Stimulated activated memory B cell treated with anti-CD40 and anti-IgM and Interleukin-4, amounts not matched to agents 10 μg/mL and 1 μg/mL and 100 μg/mL, for 72 hours (primary cell): ENCODE measurements around the gene CLCN7.
A peak's percentile ranks its signal among the peaks of the same experiment; 100 is the strongest.
"Not testable (repeated sequence)": the region's sequence is repeated elsewhere in the genome, so short reads cannot be mapped to it uniquely, and the experiment has no call there.

ENCODE experiments used
- ATAC-seq: fragments of 150-1000 bp; cut with Tn5 transposase; 2 replicates; pipeline ENCODE4 v1.10.0; 2021
- H3K27ac Mint-ChIP-seq: one replicate; pipeline ENCODE4 v1.8.0; 2022; ENCODE audit warnings: mild to moderate bottlenecking, mixed read lengths
- H3K27me3 Mint-ChIP-seq: one replicate; pipeline ENCODE4 v1.8.0; 2022; ENCODE audit warnings: mixed read lengths
- H3K36me3 Mint-ChIP-seq: one replicate; pipeline ENCODE4 v1.8.0; 2022; ENCODE audit warnings: mixed read lengths
- H3K4me1 Mint-ChIP-seq: one replicate; pipeline ENCODE4 v1.8.0; 2022; ENCODE audit warnings: mixed read lengths
- H3K4me3 Mint-ChIP-seq: one replicate; pipeline ENCODE4 v1.8.0; 2022; ENCODE audit warnings: mild to moderate bottlenecking, moderate library complexity, mixed read lengths
- H3K9me3 Mint-ChIP-seq: one replicate; pipeline ENCODE4 v1.8.0; 2022; ENCODE audit warnings: mixed read lengths

CLCN7 gene

DNA sequence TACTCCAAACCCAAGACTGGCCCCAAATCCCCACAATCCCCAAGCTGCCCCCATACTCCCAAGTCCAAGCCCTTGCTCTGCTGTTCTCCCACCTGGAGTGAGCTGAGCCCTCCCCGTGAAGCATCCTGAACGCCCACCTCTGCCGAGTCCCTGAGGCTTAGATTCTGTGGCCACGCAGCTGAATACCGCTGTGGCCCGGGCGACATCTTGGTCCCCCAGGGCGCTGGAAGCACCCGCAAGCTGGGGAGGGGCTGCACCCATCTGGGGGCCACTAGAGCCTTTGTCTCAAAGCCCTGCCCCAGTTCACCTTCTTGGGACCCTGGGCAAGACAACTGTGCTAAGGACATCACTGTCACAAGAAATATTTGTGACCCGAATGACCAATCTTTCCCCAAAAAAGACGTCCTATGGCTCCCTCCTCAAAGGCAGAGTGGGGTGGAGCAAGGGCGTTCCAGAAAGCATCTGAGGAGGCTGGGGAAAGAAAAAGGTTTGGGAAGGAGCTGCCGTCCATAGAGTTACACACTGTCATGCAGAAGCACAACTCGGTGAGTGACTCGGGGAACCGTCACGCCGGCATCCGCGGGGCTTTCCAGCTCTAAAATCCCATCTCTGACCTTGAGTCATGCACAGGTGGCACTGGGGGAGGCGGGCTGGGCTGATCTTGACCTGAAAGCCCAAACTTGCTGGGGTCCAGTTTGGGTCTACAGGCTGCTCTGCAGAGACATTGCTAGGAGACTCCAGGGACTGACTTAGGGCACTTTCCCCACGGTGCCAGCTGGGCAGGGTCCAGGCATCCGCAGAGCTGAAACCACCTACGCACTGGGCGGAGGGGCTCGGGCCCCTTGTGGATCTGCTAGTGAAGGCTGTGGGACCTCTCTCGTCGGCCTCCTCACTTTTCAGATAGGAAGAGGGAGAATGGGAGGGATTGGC, 7.3 kb upstream of the CLCN7 start:
- Mint-ChIP-seq H3K4me3 (no peak overlapping the region), H3K36me3 (no peaks in the 10 kb centered on the region), H3K27ac (peak overlapping the region; percentile 93), H3K4me1 (peaks cover 27% of the 10 kb centered on the region), H3K9me3 (no peaks in the 10 kb centered on the region), H3K27me3 (no peaks in the 10 kb centered on the region)
- peak; percentile 58 for ATAC-seq

DNA sequence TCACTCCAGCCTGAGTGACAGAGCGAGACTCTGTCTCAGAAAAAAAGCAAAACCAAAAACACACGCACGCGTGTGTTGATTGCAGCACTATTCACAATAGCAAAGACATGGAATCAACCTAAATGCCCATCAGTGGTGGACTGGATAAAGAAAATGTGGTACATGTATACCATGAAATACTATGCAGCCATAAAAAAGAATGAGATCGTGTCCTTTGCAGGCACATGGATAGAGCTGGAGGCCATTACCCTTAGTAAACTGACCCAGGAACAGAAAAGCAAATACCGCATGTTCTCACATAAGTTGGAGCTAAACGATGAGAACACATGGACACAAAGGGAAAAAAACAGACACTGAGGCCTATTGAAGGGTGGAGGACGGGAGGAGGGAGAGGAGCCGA, 4.1 kb upstream of the CLCN7 start:
- not testable (repeated sequence) for H3K27me3 Mint-ChIP-seq, ATAC-seq, H3K36me3 Mint-ChIP-seq, H3K4me3 Mint-ChIP-seq, H3K9me3 Mint-ChIP-seq
- Mint-ChIP-seq H3K4me1 (peaks cover 36% of the 10 kb centered on the region), H3K27ac (peak overlapping the region; percentile 19)

- H3K27ac Mint-ChIP-seq = peak overlapping the region; percentile 88
- ATAC-seq = no peak
- peaks cover 45% of the 10 kb centered on the region for H3K4me1 Mint-ChIP-seq
- H3K9me3 Mint-ChIP-seq = no peaks in the 10 kb centered on the region
- no peak overlapping the region for H3K4me3 Mint-ChIP-seq
- no peaks in the 10 kb centered on the region for H3K36me3 Mint-ChIP-seq
- H3K27me3 Mint-ChIP-seq = no peaks in the 10 kb centered on the region
Observed at GRCh38 chr16:1477033-1477432, 2.2 kb upstream of the CLCN7 start.

- no peaks in the 10 kb centered on the region for H3K36me3 Mint-ChIP-seq
- ATAC-seq = no peak
- H3K27ac Mint-ChIP-seq = peak overlapping the region; percentile 88
- no peaks in the 10 kb centered on the region for H3K9me3 Mint-ChIP-seq
- peaks cover 45% of the 10 kb centered on the region for H3K4me1 Mint-ChIP-seq
- H3K4me3 Mint-ChIP-seq = peak overlapping the region; percentile 89
- no peaks in the 10 kb centered on the region for H3K27me3 Mint-ChIP-seq
Observed at GRCh38 chr16:1475552-1476114, 805 bp upstream of the CLCN7 start.

GRCh38 chr16:1474082-1474795, 589 bp downstream of the CLCN7 start:
- Mint-ChIP-seq H3K27me3 (no peaks in the 10 kb centered on the region), H3K4me3 (peak overlapping the region; percentile 65), H3K9me3 (no peaks in the 10 kb centered on the region), H3K27ac (peak overlapping the region; percentile 88), H3K36me3 (no peaks in the 10 kb centered on the region), H3K4me1 (peaks cover 52% of the 10 kb centered on the region)
- peak; percentile 39 for ATAC-seq

- peak overlapping the region; percentile 85 for H3K27ac Mint-ChIP-seq
- H3K4me1 Mint-ChIP-seq = peaks cover 48% of the 10 kb centered on the region
- peak overlapping the region; percentile 41 for H3K4me3 Mint-ChIP-seq
- H3K27me3 Mint-ChIP-seq = no peaks in the 10 kb centered on the region
- no peaks in the 10 kb centered on the region for H3K9me3 Mint-ChIP-seq
- ATAC-seq = no peak
- H3K36me3 Mint-ChIP-seq = no peaks in the 10 kb centered on the region
Observed at GRCh38 chr16:1472974-1473373, 1.9 kb downstream of the CLCN7 start.

DNA sequence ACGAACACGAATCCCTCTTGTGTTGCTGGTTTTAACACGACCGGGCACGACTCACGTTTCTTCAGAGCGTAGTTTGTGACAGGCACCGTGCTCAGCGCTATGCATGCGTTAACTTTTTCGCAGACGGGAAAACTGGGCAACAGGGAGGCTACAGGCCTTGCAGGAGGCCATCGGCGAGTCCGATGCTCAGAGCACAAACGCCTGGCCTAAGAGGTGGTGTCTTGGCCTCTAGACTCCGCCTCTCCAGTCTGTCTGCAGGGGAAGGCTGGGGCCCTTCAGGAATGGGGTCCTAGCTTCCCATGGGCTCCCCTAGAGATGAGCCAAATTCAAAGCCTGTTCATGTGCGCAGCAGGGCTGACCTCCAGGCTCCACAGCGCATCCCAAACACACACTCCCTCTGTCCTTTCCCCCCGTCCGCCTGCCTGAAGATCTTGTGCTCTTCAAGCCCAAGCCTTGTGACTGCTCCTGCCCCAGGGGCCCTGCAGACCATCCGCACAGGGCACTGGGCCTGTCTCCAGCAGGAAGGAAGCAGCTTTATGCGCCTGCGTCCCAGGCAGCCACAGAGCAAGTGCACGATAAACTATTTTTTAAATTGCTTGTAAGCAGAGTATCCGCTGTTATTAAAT, 3.1 kb downstream of the CLCN7 start:
- peak overlapping the region; percentile 26 for H3K4me3 Mint-ChIP-seq
- H3K27me3 Mint-ChIP-seq = no peaks in the 10 kb centered on the region
- H3K36me3 Mint-ChIP-seq = no peaks in the 10 kb centered on the region
- ATAC-seq = no peak
- peaks cover 61% of the 10 kb centered on the region for H3K4me1 Mint-ChIP-seq
- H3K9me3 Mint-ChIP-seq = no peaks in the 10 kb centered on the region
- peak overlapping the region; percentile 85 for H3K27ac Mint-ChIP-seq

DNA sequence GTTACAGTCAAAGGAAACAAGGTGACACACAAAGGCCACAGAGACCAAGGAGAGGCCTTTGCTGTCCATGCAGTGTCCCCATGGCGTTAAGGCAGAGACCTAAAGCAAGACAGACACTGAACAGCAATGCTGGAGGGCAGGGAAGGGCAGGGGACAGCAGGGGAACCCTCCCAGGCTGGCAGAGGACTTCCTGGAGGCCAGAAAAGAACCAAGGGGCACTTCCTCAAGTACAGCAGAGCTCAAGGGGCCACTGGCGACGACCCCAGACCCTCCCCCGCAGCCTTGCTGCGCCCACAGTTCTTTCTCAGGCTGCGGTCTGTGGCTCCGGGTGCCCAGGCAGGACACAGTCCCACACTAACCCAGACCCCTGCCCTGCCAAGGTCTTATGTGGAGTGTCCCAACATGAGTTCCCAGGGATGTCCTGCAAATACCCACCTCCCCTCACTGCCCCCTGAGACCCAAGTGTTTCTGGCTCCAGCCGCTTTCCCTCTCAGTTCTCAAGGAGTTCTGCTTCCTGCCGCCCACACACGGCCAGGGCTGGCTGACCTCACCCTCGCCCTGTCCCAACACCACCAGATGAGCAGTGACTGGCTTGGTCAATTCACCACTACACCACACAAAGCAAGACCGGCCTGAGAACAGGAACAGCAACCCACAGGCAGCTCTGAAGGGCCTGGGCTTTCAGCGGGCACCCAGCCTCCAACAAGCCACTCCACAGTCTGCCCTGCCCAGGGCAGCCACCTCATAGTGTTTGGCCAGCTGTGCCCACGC, 4.2 kb downstream of the CLCN7 start:
- Mint-ChIP-seq H3K4me3 (peak overlapping the region; percentile 49), H3K9me3 (no peaks in the 10 kb centered on the region), H3K36me3 (no peaks in the 10 kb centered on the region), H3K27me3 (no peaks in the 10 kb centered on the region), H3K4me1 (peaks cover 56% of the 10 kb centered on the region), H3K27ac (peak overlapping the region; percentile 85)
- no peak for ATAC-seq

GRCh38 chr16:1469693-1470201, 5.1 kb downstream of the CLCN7 start:
- ATAC-seq = peak; percentile 37
- Mint-ChIP-seq H3K36me3 (peaks cover 6% of the 10 kb centered on the region), H3K4me1 (peaks cover 52% of the 10 kb centered on the region), H3K27ac (peak overlapping the region; percentile 85), H3K4me3 (peak overlapping the region; percentile 67), H3K27me3 (no peaks in the 10 kb centered on the region), H3K9me3 (no peaks in the 10 kb centered on the region)

DNA sequence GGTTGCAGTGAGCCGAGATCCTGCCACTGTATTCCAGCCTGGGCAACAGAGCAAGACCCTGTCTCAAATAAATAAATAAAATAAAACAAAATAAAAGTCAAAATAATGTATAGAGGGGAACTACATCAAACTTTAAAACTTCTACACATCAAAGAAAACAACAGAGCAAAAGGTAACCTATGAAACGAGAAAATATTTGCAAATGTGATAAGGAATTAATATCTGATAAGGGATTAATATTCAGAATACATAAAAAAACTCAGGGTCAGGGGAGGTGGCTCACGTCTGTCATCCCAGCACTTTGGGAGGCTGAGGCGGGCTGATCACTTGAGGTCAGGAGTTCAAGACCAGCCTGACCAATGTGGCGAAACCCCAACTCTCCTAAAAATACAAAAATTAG, 5.7 kb downstream of the CLCN7 start:
- not testable (repeated sequence) for H3K9me3 Mint-ChIP-seq, H3K4me3 Mint-ChIP-seq, H3K36me3 Mint-ChIP-seq, ATAC-seq, H3K27me3 Mint-ChIP-seq
- Mint-ChIP-seq H3K4me1 (peaks cover 52% of the 10 kb centered on the region), H3K27ac (peak overlapping the region; percentile 85)

GRCh38 chr16:1468426-1468810, 6.4 kb downstream of the CLCN7 start:
- Mint-ChIP-seq H3K9me3 (no peaks in the 10 kb centered on the region), H3K4me1 (peaks cover 52% of the 10 kb centered on the region), H3K36me3 (peaks cover 7% of the 10 kb centered on the region), H3K4me3 (no peak overlapping the region), H3K27me3 (no peaks in the 10 kb centered on the region), H3K27ac (peak overlapping the region; percentile 18)
- ATAC-seq = no peak

- Mint-ChIP-seq H3K36me3 (peaks cover 15% of the 10 kb centered on the region), H3K27ac (peak overlapping the region; percentile 18), H3K27me3 (no peaks in the 10 kb centered on the region), H3K4me1 (peaks cover 40% of the 10 kb centered on the region), H3K9me3 (no peaks in the 10 kb centered on the region), H3K4me3 (no peak overlapping the region)
- no peak for ATAC-seq
Observed at GRCh38 chr16:1466968-1467521, 7.8 kb downstream of the CLCN7 start.

GRCh38 chr16:1466054-1466453, 8.8 kb downstream of the CLCN7 start:
- Mint-ChIP-seq H3K36me3 (peaks cover 24% of the 10 kb centered on the region), H3K4me1 (peaks cover 30% of the 10 kb centered on the region), H3K9me3 (no peaks in the 10 kb centered on the region), H3K27me3 (no peaks in the 10 kb centered on the region), H3K4me3 (no peak overlapping the region), H3K27ac (no peak overlapping the region)
- ATAC-seq = no peak

- no peak for ATAC-seq
- Mint-ChIP-seq H3K9me3 (no peaks in the 10 kb centered on the region), H3K36me3 (peaks cover 27% of the 10 kb centered on the region), H3K27ac (no peak overlapping the region), H3K27me3 (no peaks in the 10 kb centered on the region), H3K4me3 (no peak overlapping the region), H3K4me1 (peaks cover 25% of the 10 kb centered on the region)
Observed at GRCh38 chr16:1465567-1465915, 9.3 kb downstream of the CLCN7 start.
